WTC11 (cell line): Measurements from ENCODE around the gene SCPEP1.

ENCODE experiments used
- CTCF ChIP-seq: fragments of 200-600 bp; IDR thresholded peaks from 2 replicates; pipeline ENCODE4 v1.8.0; 2022; ENCODE audit warnings: antibody characterized with exemption
- E2F1 ChIP-seq: sonication (generic); formaldehyde crosslinking; IDR thresholded peaks from 2 replicates; pipeline ENCODE4 v1.8.0; 2022; ENCODE audit warnings: mild to moderate bottlenecking, missing genetic modification reagents

- TF ChIP-seq E2F1 (CRISPR knock-in tag) (no peak), CTCF (no peak)
Observed at GRCh38 chr17:57033296-57033695, 55.4 kb downstream of the SCPEP1 start.
